Activated CD4-positive, CD25-positive, alpha-beta regulatory T cell treated with anti-CD3 and anti-CD28 coated beads, Interleukin-2, amount 50 U/mL, for 16 hours (primary cell): ENCODE results near the gene ECHDC3.
"Not testable (repeated sequence)": the region's sequence is repeated elsewhere in the genome, so short reads cannot be mapped to it uniquely, and the experiment has no call there.

Source experiments
- DNase-seq: peaks from one replicate; pipeline ENCODE4 v3.0.0-alpha.2; 2020; ENCODE audit warnings: low read depth, low spot score

Gene ECHDC3

GRCh38 chr10:11716686-11717085 is 25.5 kb upstream of the ECHDC3 start:
- no peak for DNase-seq

- no peak for DNase-seq
Observed at GRCh38 chr10:11719496-11720259, 22.5 kb upstream of the ECHDC3 start.

- no peak for DNase-seq
Observed at GRCh38 chr10:11720260-11720741, 21.9 kb upstream of the ECHDC3 start.

GRCh38 chr10:11721806-11722205 is 20.4 kb upstream of the ECHDC3 start:
- DNase-seq = no peak

GRCh38 chr10:11723359-11723758 is 18.8 kb upstream of the ECHDC3 start:
- no peak for DNase-seq

- no peak for DNase-seq
Observed at GRCh38 chr10:11724938-11725776, 17.0 kb upstream of the ECHDC3 start.

- DNase-seq = no peak
Observed at GRCh38 chr10:11725912-11726311, 16.3 kb upstream of the ECHDC3 start.

GRCh38 chr10:11727563-11727962 is 14.6 kb upstream of the ECHDC3 start:
- no peak for DNase-seq

- no peak for DNase-seq
Observed at GRCh38 chr10:11728353-11728752, 13.8 kb upstream of the ECHDC3 start.

GRCh38 chr10:11729790-11730315 is 12.3 kb upstream of the ECHDC3 start:
- DNase-seq = no peak

GRCh38 chr10:11730779-11731178 is 11.4 kb upstream of the ECHDC3 start:
- DNase-seq = no peak

- DNase-seq = not testable (repeated sequence)
Observed at GRCh38 chr10:11736767-11737166, 5.4 kb upstream of the ECHDC3 start.

- DNase-seq = not testable (repeated sequence)
Observed at GRCh38 chr10:11737258-11738032, 4.7 kb upstream of the ECHDC3 start.

GRCh38 chr10:11740907-11741306 is 1.3 kb upstream of the ECHDC3 start:
- no peak for DNase-seq

- DNase-seq = no peak
Observed at GRCh38 chr10:11741608-11742007, 574 bp upstream of the ECHDC3 start.

GRCh38 chr10:11742779-11743298 is 657 bp downstream of the ECHDC3 start:
- no peak for DNase-seq

- no peak for DNase-seq
Observed at GRCh38 chr10:11743461-11744338, 1.5 kb downstream of the ECHDC3 start.

GRCh38 chr10:11745045-11745444 is 2.9 kb downstream of the ECHDC3 start:
- no peak for DNase-seq

GRCh38 chr10:11746883-11747539 is 4.8 kb downstream of the ECHDC3 start:
- no peak for DNase-seq

GRCh38 chr10:11748866-11749265 is 6.7 kb downstream of the ECHDC3 start:
- DNase-seq = no peak
